ENCODE results near the gene SLC25A44.

Gene SLC25A44

GRCh38 chr1:156241311-156241811, 47.5 kb downstream of the SLC25A44 start:
- DNase-seq (ENCODE audit: low spot score), result no peak

GRCh38 chr1:156241926-156242325, 48.0 kb downstream of the SLC25A44 start, which contains the start of gene BGLAP:
Gene BGLAP (plus strand): TSS chr1:156242184. CDS start chr1:156242232, 48 bp downstream.
- no peak for DNase-seq (ENCODE audit: low spot score)

- no peak for DNase-seq (ENCODE audit: low spot score)
Observed at GRCh38 chr1:156242738-156243137, 48.8 kb downstream of the SLC25A44 start.

- no peak for DNase-seq (ENCODE audit: low spot score)
Observed at GRCh38 chr1:156244126-156244525, 50.2 kb downstream of the SLC25A44 start.

GRCh38 chr1:156244712-156245111, 50.8 kb downstream of the SLC25A44 start:
- no peak for DNase-seq (ENCODE audit: low spot score)

GRCh38 chr1:156245451-156246232, 51.7 kb downstream of the SLC25A44 start:
- DNase-seq (ENCODE audit: low spot score), result no peak

- DNase-seq (ENCODE audit: low spot score), result no peak
Observed at GRCh38 chr1:156246241-156246780, 52.4 kb downstream of the SLC25A44 start.

- no peak for DNase-seq (ENCODE audit: low spot score)
Observed at GRCh38 chr1:156246781-156247459, 53.0 kb downstream of the SLC25A44 start.

- DNase-seq (ENCODE audit: low spot score), result peak; percentile 45
Observed at GRCh38 chr1:156247460-156248322, 53.8 kb downstream of the SLC25A44 start, which contains the start of gene PAQR6. Gene PAQR6 (minus strand): TSS chr1:156248056. CDS start chr1:156246731, 1,325 bp downstream.

GRCh38 chr1:156248323-156248683, 54.4 kb downstream of the SLC25A44 start:
- peak; percentile 27 for DNase-seq (ENCODE audit: low spot score)

- no peak for DNase-seq (ENCODE audit: low spot score)
Observed at GRCh38 chr1:156249593-156249992, 55.7 kb downstream of the SLC25A44 start.

- no peak for DNase-seq (ENCODE audit: low spot score)
Observed at GRCh38 chr1:156251527-156251926, 57.6 kb downstream of the SLC25A44 start.

- peak; percentile 59 for DNase-seq (ENCODE audit: low spot score)
Observed at GRCh38 chr1:156253634-156254033, 59.7 kb downstream of the SLC25A44 start.

GRCh38 chr1:156257711-156258110, 63.8 kb downstream of the SLC25A44 start:
- DNase-seq (ENCODE audit: low spot score), result no peak

GRCh38 chr1:156258859-156259258, 65.0 kb downstream of the SLC25A44 start:
- no peak for DNase-seq (ENCODE audit: low spot score)

- DNase-seq (ENCODE audit: low spot score), result no peak
Observed at GRCh38 chr1:156259805-156260204, 65.9 kb downstream of the SLC25A44 start.

- DNase-seq (ENCODE audit: low spot score), result no peak
Observed at GRCh38 chr1:156260896-156261295, 67.0 kb downstream of the SLC25A44 start.

Data from cerebellar cortex (tissue), 1 donor.